IPS DF 4.7 (cell line): Measurements from ENCODE around the gene GTSE1.

ENCODE experiments used
- DNase-seq: peaks from one replicate; pipeline ENCODE4 v3.0.0-alpha.2; 2013; ENCODE audit warnings: low spot score; ENCODE audit errors: extremely low read depth

GTSE1 gene

GRCh38 chr22:46376908-46377524, 80.3 kb downstream of the GTSE1 start:
- DNase-seq = no peak

- no peak for DNase-seq
Observed at GRCh38 chr22:46377525-46378425, 81.1 kb downstream of the GTSE1 start.

GRCh38 chr22:46378426-46379065, 81.9 kb downstream of the GTSE1 start:
- DNase-seq = no peak

GRCh38 chr22:46379066-46379930, 82.6 kb downstream of the GTSE1 start:
- no peak for DNase-seq

- DNase-seq = no peak
Observed at GRCh38 chr22:46380069-46380468, 83.4 kb downstream of the GTSE1 start.
